ENCODE results near the gene CHPF.
A peak's percentile ranks its signal among the peaks of the same experiment; 100 is the strongest.

Gene CHPF

DNA sequence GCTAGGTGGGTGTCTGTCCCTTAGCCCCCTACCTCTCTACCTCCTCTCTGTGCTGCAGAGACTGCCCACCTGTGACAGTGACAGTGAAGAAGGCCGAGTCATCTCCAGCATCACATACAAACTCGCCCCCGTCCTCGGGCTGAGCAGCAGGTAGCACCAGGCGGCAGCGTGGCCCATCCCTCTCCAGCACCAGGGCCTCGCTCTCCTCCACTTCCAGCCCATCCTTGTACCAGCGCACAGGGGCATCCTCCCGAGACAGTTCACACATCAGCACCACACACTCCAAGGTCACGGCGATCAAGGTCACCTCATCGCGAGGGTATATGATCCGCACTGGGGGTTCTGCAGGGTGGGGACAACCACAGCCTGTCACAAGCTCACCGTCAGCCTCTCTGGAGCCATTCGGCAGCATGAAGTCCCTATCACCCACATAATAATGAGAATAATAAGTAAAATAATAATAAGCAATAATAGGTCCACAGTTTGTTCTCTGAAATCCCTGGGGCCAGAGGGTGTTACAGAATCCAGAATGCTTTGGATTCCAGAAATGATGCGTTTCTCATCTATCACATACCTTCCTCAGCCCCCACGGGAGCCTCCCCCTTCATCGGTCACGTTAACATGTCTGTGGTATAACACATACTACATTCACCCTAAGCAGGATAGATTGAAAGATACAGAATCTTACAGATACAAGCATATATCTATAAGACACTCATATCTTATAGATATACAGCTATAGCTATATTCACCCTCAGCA, 15.7 kb upstream of the CHPF start:
- Histone ChIP-seq H3K36me3 (ENCODE audit: control insufficient read depth, insufficient read depth, low read length) (no peaks in the 10 kb centered on the region), H3K4me3 (ENCODE audit: insufficient read depth, low read depth, low read length, poor library complexity, severe bottlenecking) (no peak overlapping the region), H3K4me1 (ENCODE audit: control insufficient read depth, insufficient read depth, low read length, poor library complexity, severe bottlenecking) (no peaks in the 10 kb centered on the region), H3K9me3 (ENCODE audit: control insufficient read depth, low read length) (no peaks in the 10 kb centered on the region), H3K27me3 (replicated peaks; ENCODE audit: control insufficient read depth, insufficient read depth, low read length, poor library complexity, severe bottlenecking) (peaks cover 2% of the 10 kb centered on the region), H3K27ac (ENCODE audit: insufficient read depth, low read length, poor library complexity, severe bottlenecking) (no peak overlapping the region)
- DNase-seq, result no peak

DNA sequence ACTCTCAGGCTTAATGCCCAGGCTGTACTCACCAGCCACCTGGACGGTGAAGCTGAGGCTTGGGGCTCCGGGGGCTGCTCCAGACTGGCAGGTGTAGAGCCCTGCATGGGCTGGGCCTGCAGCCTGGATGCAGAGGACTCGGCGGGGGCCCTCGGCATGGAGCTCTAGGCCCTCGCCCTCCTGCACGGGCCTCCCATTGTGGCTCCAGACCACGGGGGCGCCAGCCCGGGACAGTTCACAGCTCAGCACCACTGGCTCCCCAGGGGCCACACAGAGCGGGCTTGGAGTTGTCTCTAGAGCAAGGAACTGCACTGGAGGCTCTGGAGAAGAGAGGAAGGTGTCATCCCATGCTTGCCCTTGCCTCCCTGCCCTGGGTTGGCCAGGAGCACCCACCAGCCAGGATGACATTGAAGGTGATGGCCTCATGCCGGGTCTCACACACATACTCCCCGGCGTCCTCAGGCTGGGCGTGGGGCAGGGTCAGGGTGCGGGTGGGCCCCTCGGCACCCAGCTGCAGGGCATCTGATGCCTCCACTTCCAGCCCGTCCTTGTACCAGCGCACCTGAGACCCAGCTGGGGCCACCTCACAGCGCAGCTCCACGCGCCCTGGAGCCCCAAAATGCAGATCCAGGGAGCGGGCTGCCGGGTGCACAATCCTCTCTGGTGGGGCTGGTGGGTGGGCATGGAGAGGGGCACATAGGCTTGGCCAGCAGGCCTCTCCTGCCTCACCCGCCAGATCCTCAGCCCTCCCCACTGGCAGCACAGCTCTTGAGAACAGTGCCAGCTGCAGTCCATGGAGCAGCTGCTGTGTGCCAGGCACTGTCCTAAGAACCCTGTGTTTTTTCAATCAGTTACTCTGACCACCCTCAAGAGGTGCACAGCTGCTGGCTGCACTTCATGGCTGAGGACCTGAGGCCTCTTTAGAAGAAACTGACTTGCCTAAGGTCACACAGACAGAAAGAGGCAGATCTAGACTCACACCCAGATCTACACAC, 14.5 kb upstream of the CHPF start:
- Histone ChIP-seq H3K4me1 (ENCODE audit: control insufficient read depth, insufficient read depth, low read length, poor library complexity, severe bottlenecking) (peaks cover under 1% of the 10 kb centered on the region), H3K9me3 (ENCODE audit: control insufficient read depth, low read length) (no peaks in the 10 kb centered on the region), H3K27ac (ENCODE audit: insufficient read depth, low read length, poor library complexity, severe bottlenecking) (no peak overlapping the region), H3K4me3 (ENCODE audit: insufficient read depth, low read depth, low read length, poor library complexity, severe bottlenecking) (no peak overlapping the region), H3K36me3 (ENCODE audit: control insufficient read depth, insufficient read depth, low read length) (no peaks in the 10 kb centered on the region), H3K27me3 (replicated peaks; ENCODE audit: control insufficient read depth, insufficient read depth, low read length, poor library complexity, severe bottlenecking) (peaks cover 12% of the 10 kb centered on the region)
- DNase-seq, result no peak

DNA sequence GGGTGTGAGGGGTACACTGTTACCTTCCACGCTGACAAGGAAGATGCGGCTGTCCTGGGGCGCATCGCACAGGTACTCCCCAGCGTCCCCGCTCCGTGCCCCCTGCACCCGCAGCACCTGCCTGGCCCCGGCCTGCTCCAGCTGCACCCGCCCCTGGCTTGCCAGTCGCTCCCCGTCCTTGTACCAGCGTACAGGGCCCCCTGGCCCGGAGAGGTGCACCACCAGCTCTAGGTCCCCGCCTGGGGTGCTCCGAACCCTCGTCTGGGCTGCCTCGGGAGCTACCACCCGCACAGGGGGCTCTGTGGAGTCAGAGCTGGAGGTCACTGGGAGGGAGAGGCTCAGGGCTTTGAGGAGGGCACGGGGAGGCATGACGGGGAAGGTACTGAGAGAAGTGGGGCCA, 13.7 kb upstream of the CHPF start:
- H3K9me3 ChIP-seq (ENCODE audit: control insufficient read depth, low read length), result no peaks in the 10 kb centered on the region
- H3K27ac ChIP-seq (ENCODE audit: insufficient read depth, low read length, poor library complexity, severe bottlenecking), result no peak overlapping the region
- DNase-seq, result no peak
- no peaks in the 10 kb centered on the region for H3K36me3 ChIP-seq (ENCODE audit: control insufficient read depth, insufficient read depth, low read length)
- peaks cover 7% of the 10 kb centered on the region for H3K4me1 ChIP-seq (ENCODE audit: control insufficient read depth, insufficient read depth, low read length, poor library complexity, severe bottlenecking)
- H3K27me3 ChIP-seq (replicated peaks; ENCODE audit: control insufficient read depth, insufficient read depth, low read length, poor library complexity, severe bottlenecking), result peaks cover 18% of the 10 kb centered on the region
- H3K4me3 ChIP-seq (ENCODE audit: insufficient read depth, low read depth, low read length, poor library complexity, severe bottlenecking), result no peak overlapping the region

DNA sequence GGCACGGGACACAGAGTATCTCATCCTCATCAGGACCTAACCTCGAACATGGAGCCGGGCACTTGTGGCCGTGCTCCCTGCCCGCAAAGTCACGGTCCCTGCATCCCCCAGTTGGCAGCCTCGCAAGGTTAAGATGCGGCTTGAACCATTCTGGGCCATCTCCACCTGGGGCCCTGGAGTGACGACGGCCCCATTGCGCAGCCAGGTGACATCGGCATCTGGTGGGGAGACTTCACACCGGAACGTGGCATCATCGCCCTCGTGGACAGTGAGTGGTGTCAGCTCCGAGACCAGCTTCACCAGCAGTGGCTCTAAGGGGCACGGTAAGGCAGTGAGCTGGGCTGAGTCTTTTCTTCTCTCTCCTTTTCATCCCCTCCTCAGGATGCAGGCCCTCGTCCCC, 12.8 kb upstream of the CHPF start:
- Histone ChIP-seq H3K4me3 (ENCODE audit: insufficient read depth, low read depth, low read length, poor library complexity, severe bottlenecking) (no peak overlapping the region), H3K9me3 (ENCODE audit: control insufficient read depth, low read length) (no peaks in the 10 kb centered on the region), H3K27ac (ENCODE audit: insufficient read depth, low read length, poor library complexity, severe bottlenecking) (no peak overlapping the region), H3K27me3 (replicated peaks; ENCODE audit: control insufficient read depth, insufficient read depth, low read length, poor library complexity, severe bottlenecking) (peaks cover 25% of the 10 kb centered on the region), H3K4me1 (ENCODE audit: control insufficient read depth, insufficient read depth, low read length, poor library complexity, severe bottlenecking) (peaks cover 15% of the 10 kb centered on the region), H3K36me3 (ENCODE audit: control insufficient read depth, insufficient read depth, low read length) (no peaks in the 10 kb centered on the region)
- DNase-seq, result no peak

DNA sequence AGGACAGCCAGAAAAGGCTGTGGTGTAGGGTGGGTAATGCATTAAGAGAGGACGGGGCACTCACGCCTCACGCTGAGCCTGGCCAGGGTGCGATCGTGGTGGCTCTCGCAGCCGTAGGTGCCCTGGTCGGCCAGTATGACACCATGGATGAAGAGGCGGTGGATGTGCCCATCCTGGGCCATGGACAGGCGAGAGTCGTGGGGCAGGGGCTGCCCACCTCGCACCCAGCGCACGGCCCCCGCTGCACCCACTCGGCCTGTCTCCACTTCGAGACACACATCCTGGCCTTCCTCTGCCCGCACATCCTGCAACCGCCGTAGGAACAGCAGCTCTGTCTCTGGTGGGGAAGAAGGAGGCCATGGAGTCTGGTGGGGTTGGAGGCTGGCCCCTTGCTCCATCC, 12.3 kb upstream of the CHPF start:
- H3K4me3 ChIP-seq (ENCODE audit: insufficient read depth, low read depth, low read length, poor library complexity, severe bottlenecking), result no peak overlapping the region
- H3K27me3 ChIP-seq (replicated peaks; ENCODE audit: control insufficient read depth, insufficient read depth, low read length, poor library complexity, severe bottlenecking), result peaks cover 25% of the 10 kb centered on the region
- no peak for DNase-seq
- H3K36me3 ChIP-seq (ENCODE audit: control insufficient read depth, insufficient read depth, low read length), result no peaks in the 10 kb centered on the region
- no peak overlapping the region for H3K27ac ChIP-seq (ENCODE audit: insufficient read depth, low read length, poor library complexity, severe bottlenecking)
- H3K4me1 ChIP-seq (ENCODE audit: control insufficient read depth, insufficient read depth, low read length, poor library complexity, severe bottlenecking), result peaks cover 15% of the 10 kb centered on the region
- no peaks in the 10 kb centered on the region for H3K9me3 ChIP-seq (ENCODE audit: control insufficient read depth, low read length)

DNA sequence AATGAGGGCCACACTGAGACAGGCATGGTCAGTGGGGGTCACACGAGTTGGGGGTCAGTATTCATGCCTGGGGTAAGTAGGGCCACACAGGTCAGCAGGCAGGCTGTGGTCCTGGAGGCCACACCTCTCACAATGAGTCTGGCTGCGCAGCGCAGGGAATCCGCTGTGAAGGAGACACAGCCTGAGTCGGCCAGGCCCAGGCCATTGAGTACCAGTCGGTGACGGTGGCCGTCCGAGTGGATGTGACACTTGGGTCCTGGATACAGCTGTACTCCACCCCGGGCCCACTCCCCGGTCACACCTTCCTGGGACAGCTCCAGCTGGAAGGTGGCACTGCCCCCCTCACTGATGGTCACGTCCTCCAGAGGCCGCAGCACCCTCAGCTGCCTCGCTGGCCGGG, 10.7 kb upstream of the CHPF start:
- Histone ChIP-seq H3K27me3 (replicated peaks; ENCODE audit: control insufficient read depth, insufficient read depth, low read length, poor library complexity, severe bottlenecking) (peaks cover 25% of the 10 kb centered on the region), H3K4me3 (ENCODE audit: insufficient read depth, low read depth, low read length, poor library complexity, severe bottlenecking) (no peak overlapping the region), H3K9me3 (ENCODE audit: control insufficient read depth, low read length) (no peaks in the 10 kb centered on the region), H3K4me1 (ENCODE audit: control insufficient read depth, insufficient read depth, low read length, poor library complexity, severe bottlenecking) (peaks cover 15% of the 10 kb centered on the region), H3K27ac (ENCODE audit: insufficient read depth, low read length, poor library complexity, severe bottlenecking) (no peak overlapping the region), H3K36me3 (ENCODE audit: control insufficient read depth, insufficient read depth, low read length) (no peaks in the 10 kb centered on the region)
- DNase-seq, result no peak

DNA sequence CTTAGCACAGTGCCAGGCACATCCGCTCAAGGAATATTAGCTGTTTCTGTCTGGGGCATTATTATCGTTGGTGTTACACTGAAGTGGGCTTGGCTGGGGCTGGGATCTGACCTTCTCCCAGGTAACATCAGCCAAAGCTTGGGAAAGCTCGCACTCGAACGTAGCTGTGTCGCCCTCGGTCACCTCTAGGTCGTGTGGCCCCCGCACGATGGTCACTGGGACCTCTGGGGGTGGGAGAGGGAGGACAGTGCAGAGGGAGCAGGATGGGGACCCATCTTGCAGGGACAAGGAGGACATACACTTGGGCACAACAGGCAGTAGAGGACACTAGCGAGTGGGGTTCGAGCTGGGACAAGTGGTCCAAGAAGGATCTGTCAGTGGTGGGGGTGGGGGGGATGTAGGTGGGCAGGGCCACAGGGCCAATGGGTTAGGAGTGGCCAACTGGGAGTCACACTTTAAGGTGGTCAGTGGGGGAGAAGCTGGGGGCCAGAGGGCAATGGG, 9.9 kb upstream of the CHPF start:
- no peak overlapping the region for H3K27ac ChIP-seq (ENCODE audit: insufficient read depth, low read length, poor library complexity, severe bottlenecking)
- no peaks in the 10 kb centered on the region for H3K36me3 ChIP-seq (ENCODE audit: control insufficient read depth, insufficient read depth, low read length)
- peaks cover 25% of the 10 kb centered on the region for H3K27me3 ChIP-seq (replicated peaks; ENCODE audit: control insufficient read depth, insufficient read depth, low read length, poor library complexity, severe bottlenecking)
- no peak for DNase-seq
- peaks cover 15% of the 10 kb centered on the region for H3K4me1 ChIP-seq (ENCODE audit: control insufficient read depth, insufficient read depth, low read length, poor library complexity, severe bottlenecking)
- H3K4me3 ChIP-seq (ENCODE audit: insufficient read depth, low read depth, low read length, poor library complexity, severe bottlenecking), result no peak overlapping the region
- H3K9me3 ChIP-seq (ENCODE audit: control insufficient read depth, low read length), result no peaks in the 10 kb centered on the region

DNA sequence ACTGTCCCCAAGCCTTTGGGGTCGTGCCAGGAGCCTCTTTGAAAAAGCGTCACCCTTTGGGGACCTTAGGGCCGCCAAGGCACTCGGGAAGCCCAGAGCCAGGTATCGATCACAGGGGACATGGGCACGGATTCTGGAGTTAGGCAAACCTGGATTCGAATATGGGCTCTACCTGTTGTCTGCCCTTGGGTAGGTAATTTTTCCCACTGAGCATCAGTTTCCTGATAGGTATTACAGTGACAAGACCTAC, 9.5 kb upstream of the CHPF start:
- no peak for DNase-seq
- no peaks in the 10 kb centered on the region for H3K36me3 ChIP-seq (ENCODE audit: control insufficient read depth, insufficient read depth, low read length)
- no peaks in the 10 kb centered on the region for H3K9me3 ChIP-seq (ENCODE audit: control insufficient read depth, low read length)
- no peak overlapping the region for H3K27ac ChIP-seq (ENCODE audit: insufficient read depth, low read length, poor library complexity, severe bottlenecking)
- peak overlapping the region; percentile 48 for H3K4me3 ChIP-seq (ENCODE audit: insufficient read depth, low read depth, low read length, poor library complexity, severe bottlenecking)
- peaks cover 25% of the 10 kb centered on the region for H3K27me3 ChIP-seq (replicated peaks; ENCODE audit: control insufficient read depth, insufficient read depth, low read length, poor library complexity, severe bottlenecking)
- peaks cover 15% of the 10 kb centered on the region for H3K4me1 ChIP-seq (ENCODE audit: control insufficient read depth, insufficient read depth, low read length, poor library complexity, severe bottlenecking)

DNA sequence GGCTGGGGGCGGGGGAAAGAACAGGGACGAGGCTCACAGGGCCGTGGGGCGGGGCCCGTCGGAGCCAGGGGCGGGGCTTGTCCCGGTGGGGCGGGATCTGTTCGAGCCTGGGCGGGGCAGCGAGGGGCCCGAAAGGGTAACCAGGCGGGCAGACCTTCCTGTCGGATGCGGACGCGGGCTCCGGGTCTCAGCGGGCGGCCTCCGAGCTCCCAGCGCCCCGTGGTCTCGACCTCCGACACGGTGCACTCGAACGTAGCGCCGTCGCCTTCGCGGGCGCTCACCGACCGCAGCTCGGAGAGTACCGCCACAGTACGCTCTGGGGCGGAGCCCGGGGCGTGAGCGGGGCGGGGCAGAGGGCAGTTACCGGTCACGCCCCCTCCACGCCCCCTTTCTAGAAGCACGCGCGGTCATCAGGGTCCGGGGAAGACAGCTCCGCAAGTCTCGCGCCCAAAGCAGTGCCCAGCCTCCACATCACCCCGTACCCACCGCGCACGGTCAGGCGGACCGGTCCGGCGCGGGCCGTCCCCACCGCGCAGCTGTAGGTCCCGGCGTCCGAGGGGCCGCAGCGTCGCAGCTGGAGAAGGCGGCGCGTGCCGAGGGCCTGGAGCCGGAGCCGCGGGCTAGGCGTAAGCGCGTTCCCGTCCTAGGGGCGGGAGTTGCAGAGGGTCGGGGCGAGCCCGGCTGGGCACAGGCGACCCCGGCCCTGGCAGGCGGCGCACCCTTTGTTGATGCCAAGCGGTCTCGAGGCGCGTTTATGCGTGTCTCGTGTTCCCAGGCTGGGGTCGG, 9.0 kb upstream of the CHPF start:
- DNase-seq, result peak; percentile 56 to 69 (median 67)
- H3K27me3 ChIP-seq (replicated peaks; ENCODE audit: control insufficient read depth, insufficient read depth, low read length, poor library complexity, severe bottlenecking), result peaks cover 25% of the 10 kb centered on the region
- no peaks in the 10 kb centered on the region for H3K36me3 ChIP-seq (ENCODE audit: control insufficient read depth, insufficient read depth, low read length)
- H3K27ac ChIP-seq (ENCODE audit: insufficient read depth, low read length, poor library complexity, severe bottlenecking), result no peak overlapping the region
- H3K4me1 ChIP-seq (ENCODE audit: control insufficient read depth, insufficient read depth, low read length, poor library complexity, severe bottlenecking), result peaks cover 15% of the 10 kb centered on the region
- peak overlapping the region; percentile 48 for H3K4me3 ChIP-seq (ENCODE audit: insufficient read depth, low read depth, low read length, poor library complexity, severe bottlenecking)
- H3K9me3 ChIP-seq (ENCODE audit: control insufficient read depth, low read length), result no peaks in the 10 kb centered on the region

Measured in effector memory CD4-positive, alpha-beta T cell (primary cell).